Ishikawa (cell line): ENCODE results near the gene RTN4RL1.

Experiments used
- CEBPB ChIP-seq: IDR thresholded peaks from 2 replicates; pipeline ENCODE4 v1.6.1; 2012
- RAD21 ChIP-seq: IDR thresholded peaks from 2 replicates; pipeline ENCODE4 v1.6.1; 2012; ENCODE audit warnings: low read depth
- REST ChIP-seq: IDR thresholded peaks from 2 replicates; pipeline ENCODE4 v1.6.1; 2012; ENCODE audit warnings: low read depth, mild to moderate bottlenecking
- TCF12 ChIP-seq: IDR thresholded peaks from 2 replicates; pipeline ENCODE4 v1.6.1; 2012; ENCODE audit warnings: low read depth
- TEAD4 ChIP-seq: IDR thresholded peaks from 2 replicates; pipeline ENCODE4 v1.6.1; 2012
- YY1 ChIP-seq: IDR thresholded peaks from 2 replicates; pipeline ENCODE4 v1.6.1; 2012; ENCODE audit warnings: low read depth
- TF ChIP-seq, protein P1 (sequence below): IDR thresholded peaks from 2 replicates; pipeline ENCODE4 v1.6.1; 2012

DNA sequence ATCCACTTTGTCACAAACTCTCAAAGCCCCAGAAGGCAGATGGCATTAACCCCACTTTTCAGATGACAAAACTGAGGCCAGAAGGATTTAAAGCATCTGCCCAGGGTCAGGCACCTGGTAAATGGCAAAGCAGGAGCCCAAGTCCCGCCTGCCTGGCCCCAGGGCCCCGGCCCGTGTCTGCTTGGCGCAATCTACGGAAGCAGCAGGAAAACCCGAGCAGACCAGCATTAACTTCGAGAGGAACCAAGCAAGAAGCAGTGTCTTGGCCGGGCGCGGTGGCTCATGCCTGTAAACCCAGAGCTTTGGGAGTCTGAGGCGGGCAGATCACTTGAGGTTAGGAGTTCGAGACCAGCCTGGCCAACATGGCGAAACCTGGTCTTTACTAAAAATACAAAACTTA, 21.6 kb downstream of the RTN4RL1 start:
- TF ChIP-seq REST, result no peak
- TF ChIP-seq CEBPB, result no peak
- no peak for TF ChIP-seq YY1
- TF ChIP-seq TCF12, result no peak
- no peak for TF ChIP-seq TEAD4
- TF ChIP-seq RAD21, result no peak
- TF ChIP-seq, protein P1, sequence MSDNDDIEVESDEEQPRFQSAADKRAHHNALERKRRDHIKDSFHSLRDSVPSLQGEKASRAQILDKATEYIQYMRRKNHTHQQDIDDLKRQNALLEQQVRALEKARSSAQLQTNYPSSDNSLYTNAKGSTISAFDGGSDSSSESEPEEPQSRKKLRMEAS, result no peak
